Nephron (organoid): ENCODE measurements around the gene ATRNL1.

Experiments used
- H3K27ac Mint-ChIP-seq, 3 experiments: 2 replicates each; pipeline ENCODE4 v1.8.0; 2020; ENCODE audit warnings: mixed read lengths in 3 of 3, mild to moderate bottlenecking in 2 of 3, moderate library complexity in 1 of 3
- H3K27me3 Mint-ChIP-seq: 2 replicates; pipeline ENCODE4 v1.8.0; 2021; ENCODE audit warnings: low read depth, mild to moderate bottlenecking, moderate library complexity, mixed read lengths
- H3K36me3 Mint-ChIP-seq: 2 replicates; pipeline ENCODE4 v1.8.0; 2020; ENCODE audit warnings: low read depth, mixed read lengths
- H3K4me1 Mint-ChIP-seq: 2 replicates; pipeline ENCODE4 v1.8.0; 2020; ENCODE audit warnings: mixed read lengths
- H3K4me3 Mint-ChIP-seq, 3 experiments: 2 replicates each; pipeline ENCODE4 v1.8.0; 2020; ENCODE audit warnings: mild to moderate bottlenecking in 3 of 3, mixed read lengths in 3 of 3, moderate library complexity in 2 of 3
- H3K9me3 Mint-ChIP-seq: 2 replicates; pipeline ENCODE4 v1.8.0; 2020; ENCODE audit warnings: mixed read lengths
- CTCF ChIP-seq, 3 experiments: fragments of 200-600 bp; sonication (generic); IDR thresholded peaks; one replicate each; pipeline ENCODE4 v1.5.0; 2021; ENCODE audit warnings: antibody characterized with exemption in 3 of 3; ENCODE audit not compliant: unreplicated experiment in 3 of 3

ATRNL1 gene

GRCh38 chr10:115951242-115951641 lies 858.1 kb downstream of the ATRNL1 start:
- Mint-ChIP-seq H3K36me3 (no peaks in the 10 kb centered on the region), H3K27me3 (no peaks in the 10 kb centered on the region), H3K27ac (no peak overlapping the region), H3K4me3 (no peak overlapping the region), H3K4me1 (peaks cover 28% of the 10 kb centered on the region), H3K9me3 (no peaks in the 10 kb centered on the region)
- no peak for TF ChIP-seq CTCF (IDR thresholded peaks at IDR 0.05; ENCODE audit: unreplicated experiment in 3 of 3)

GRCh38 chr10:115953281-115953680 lies 860.1 kb downstream of the ATRNL1 start:
- no peak for TF ChIP-seq CTCF (IDR thresholded peaks at IDR 0.05; ENCODE audit: unreplicated experiment in 3 of 3)
- Mint-ChIP-seq H3K27ac (no peak overlapping the region), H3K27me3 (no peaks in the 10 kb centered on the region), H3K9me3 (no peaks in the 10 kb centered on the region), H3K4me3 (no peak overlapping the region), H3K36me3 (no peaks in the 10 kb centered on the region), H3K4me1 (peaks cover 28% of the 10 kb centered on the region)

- Mint-ChIP-seq H3K27me3 (no peaks in the 10 kb centered on the region), H3K9me3 (no peaks in the 10 kb centered on the region), H3K27ac (no peak overlapping the region), H3K4me1 (peaks cover 22% of the 10 kb centered on the region), H3K4me3 (no peak overlapping the region), H3K36me3 (no peaks in the 10 kb centered on the region)
- no peak for TF ChIP-seq CTCF (IDR thresholded peaks at IDR 0.05; ENCODE audit: unreplicated experiment in 3 of 3)
These were observed 860.8 kb downstream of the ATRNL1 start for GRCh38 chr10:115953968-115954367.

GRCh38 chr10:115956225-115957011 lies 863.3 kb downstream of the ATRNL1 start:
- H3K9me3 Mint-ChIP-seq, result no peaks in the 10 kb centered on the region
- peaks cover 4% of the 10 kb centered on the region for H3K27me3 Mint-ChIP-seq
- H3K4me3 Mint-ChIP-seq, result no peak overlapping the region
- peaks cover 9% of the 10 kb centered on the region for H3K4me1 Mint-ChIP-seq
- TF ChIP-seq CTCF (IDR thresholded peaks at IDR 0.05; ENCODE audit: unreplicated experiment in 3 of 3), result no peak
- H3K36me3 Mint-ChIP-seq, result no peaks in the 10 kb centered on the region
- no peak overlapping the region for H3K27ac Mint-ChIP-seq

DNA sequence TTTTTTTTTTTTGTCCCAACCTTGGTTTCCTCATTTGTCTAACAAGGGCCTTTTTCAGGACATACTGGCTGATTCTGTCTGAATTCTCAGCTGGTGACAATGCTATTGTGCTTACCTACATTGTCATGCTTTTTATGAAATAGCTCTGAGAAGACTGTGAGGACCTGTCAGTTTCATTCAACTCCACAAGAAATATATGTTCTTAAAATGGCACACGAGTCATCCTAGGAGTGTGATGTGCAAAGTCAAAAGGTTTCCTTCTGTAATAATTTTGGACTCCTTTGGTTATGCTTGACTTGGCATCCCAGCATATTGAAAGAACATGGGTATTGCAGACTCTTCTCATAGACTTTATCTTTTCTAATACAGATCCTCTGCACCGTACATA lies 863.8 kb downstream of the ATRNL1 start:
- H3K4me3 Mint-ChIP-seq, result no peak overlapping the region
- H3K27me3 Mint-ChIP-seq, result peaks cover 4% of the 10 kb centered on the region
- TF ChIP-seq CTCF (IDR thresholded peaks at IDR 0.05; ENCODE audit: unreplicated experiment in 3 of 3), result no peak
- peaks cover 5% of the 10 kb centered on the region for H3K4me1 Mint-ChIP-seq
- no peaks in the 10 kb centered on the region for H3K9me3 Mint-ChIP-seq
- H3K27ac Mint-ChIP-seq, result no peak overlapping the region
- no peaks in the 10 kb centered on the region for H3K36me3 Mint-ChIP-seq
